ENCODE measurements around the gene PAPLN.

PAPLN gene

GRCh38 chr14:73248108-73248868, 11.0 kb downstream of the PAPLN start:
- no peaks in the 10 kb centered on the region for H3K9me3 Mint-ChIP-seq
- no peak overlapping the region for H3K4me3 Mint-ChIP-seq

GRCh38 chr14:73249108-73249507, 11.8 kb downstream of the PAPLN start:
- no peak overlapping the region for H3K4me3 Mint-ChIP-seq
- no peaks in the 10 kb centered on the region for H3K36me3 Mint-ChIP-seq (ENCODE audit: low read depth)
- no peaks in the 10 kb centered on the region for H3K9me3 Mint-ChIP-seq
- peaks cover 23% of the 10 kb centered on the region for H3K27me3 Mint-ChIP-seq
- no peak overlapping the region for H3K27ac Mint-ChIP-seq
- H3K4me1 Mint-ChIP-seq (ENCODE audit: low read depth): peaks cover 21% of the 10 kb centered on the region

More at GRCh38 chr14:73248108-73248868, 11.0 kb downstream of the PAPLN start:
- Mint-ChIP-seq H3K27ac (no peak overlapping the region), H3K27me3 (peaks cover 30% of the 10 kb centered on the region), H3K36me3 (ENCODE audit: low read depth) (no peaks in the 10 kb centered on the region), H3K4me1 (ENCODE audit: low read depth) (peaks cover 26% of the 10 kb centered on the region)

GRCh38 chr14:73249564-73250316, 12.4 kb downstream of the PAPLN start:
- Mint-ChIP-seq H3K4me3 (no peak overlapping the region), H3K27ac (no peak overlapping the region), H3K4me1 (ENCODE audit: low read depth) (peaks cover 21% of the 10 kb centered on the region), H3K27me3 (peaks cover 17% of the 10 kb centered on the region), H3K36me3 (ENCODE audit: low read depth) (no peaks in the 10 kb centered on the region), H3K9me3 (no peaks in the 10 kb centered on the region)

- H3K9me3 Mint-ChIP-seq: no peaks in the 10 kb centered on the region
- H3K4me3 Mint-ChIP-seq: no peak overlapping the region
- peaks cover 12% of the 10 kb centered on the region for H3K27me3 Mint-ChIP-seq
- H3K36me3 Mint-ChIP-seq (ENCODE audit: low read depth): no peaks in the 10 kb centered on the region
- H3K27ac Mint-ChIP-seq: no peak overlapping the region
- peaks cover 17% of the 10 kb centered on the region for H3K4me1 Mint-ChIP-seq (ENCODE audit: low read depth)
These were observed 13.0 kb downstream of the PAPLN start for GRCh38 chr14:73250317-73250713.

GRCh38 chr14:73250781-73251500, 13.6 kb downstream of the PAPLN start:
- H3K27ac Mint-ChIP-seq: no peak overlapping the region
- H3K4me3 Mint-ChIP-seq: no peak overlapping the region

GRCh38 chr14:73251516-73252215, 14.4 kb downstream of the PAPLN start:
- Mint-ChIP-seq H3K4me3 (no peak overlapping the region), H3K9me3 (no peaks in the 10 kb centered on the region), H3K36me3 (ENCODE audit: low read depth) (no peaks in the 10 kb centered on the region), H3K4me1 (ENCODE audit: low read depth) (peaks cover 13% of the 10 kb centered on the region), H3K27me3 (peaks cover 8% of the 10 kb centered on the region), H3K27ac (no peak overlapping the region)

More at GRCh38 chr14:73250781-73251500, 13.6 kb downstream of the PAPLN start:
- Mint-ChIP-seq H3K4me1 (ENCODE audit: low read depth) (peaks cover 17% of the 10 kb centered on the region), H3K36me3 (ENCODE audit: low read depth) (no peaks in the 10 kb centered on the region), H3K27me3 (peaks cover 11% of the 10 kb centered on the region), H3K9me3 (no peaks in the 10 kb centered on the region)

GRCh38 chr14:73252491-73253322, 15.4 kb downstream of the PAPLN start:
- Mint-ChIP-seq H3K27ac (no peak overlapping the region), H3K9me3 (no peaks in the 10 kb centered on the region), H3K36me3 (ENCODE audit: low read depth) (no peaks in the 10 kb centered on the region), H3K27me3 (no peaks in the 10 kb centered on the region), H3K4me3 (no peak overlapping the region), H3K4me1 (ENCODE audit: low read depth) (peaks cover 4% of the 10 kb centered on the region)

- Mint-ChIP-seq H3K27ac (no peak overlapping the region), H3K36me3 (ENCODE audit: low read depth) (no peaks in the 10 kb centered on the region), H3K4me1 (ENCODE audit: low read depth) (peaks cover 9% of the 10 kb centered on the region), H3K27me3 (no peaks in the 10 kb centered on the region), H3K4me3 (no peak overlapping the region), H3K9me3 (no peaks in the 10 kb centered on the region)
These were observed 16.0 kb downstream of the PAPLN start for GRCh38 chr14:73253323-73253610.

- Mint-ChIP-seq H3K36me3 (ENCODE audit: low read depth) (no peaks in the 10 kb centered on the region), H3K27me3 (no peaks in the 10 kb centered on the region), H3K4me1 (ENCODE audit: low read depth) (peaks cover 10% of the 10 kb centered on the region), H3K4me3 (no peak overlapping the region), H3K9me3 (no peaks in the 10 kb centered on the region), H3K27ac (no peak overlapping the region)
These were observed 16.4 kb downstream of the PAPLN start for GRCh38 chr14:73253721-73254120.

GRCh38 chr14:73254247-73255004, 17.1 kb downstream of the PAPLN start:
- H3K4me1 Mint-ChIP-seq (ENCODE audit: low read depth): peaks cover 6% of the 10 kb centered on the region
- no peak overlapping the region for H3K4me3 Mint-ChIP-seq
- no peaks in the 10 kb centered on the region for H3K27me3 Mint-ChIP-seq
- no peak overlapping the region for H3K27ac Mint-ChIP-seq
- no peaks in the 10 kb centered on the region for H3K36me3 Mint-ChIP-seq (ENCODE audit: low read depth)
- H3K9me3 Mint-ChIP-seq: no peaks in the 10 kb centered on the region

GRCh38 chr14:73255005-73255400, 17.7 kb downstream of the PAPLN start:
- H3K9me3 Mint-ChIP-seq: no peaks in the 10 kb centered on the region
- no peak overlapping the region for H3K4me3 Mint-ChIP-seq
- peaks cover 6% of the 10 kb centered on the region for H3K4me1 Mint-ChIP-seq (ENCODE audit: low read depth)
- no peak overlapping the region for H3K27ac Mint-ChIP-seq
- H3K27me3 Mint-ChIP-seq: no peaks in the 10 kb centered on the region
- no peaks in the 10 kb centered on the region for H3K36me3 Mint-ChIP-seq (ENCODE audit: low read depth)

GRCh38 chr14:73255693-73256225, 18.5 kb downstream of the PAPLN start:
- no peaks in the 10 kb centered on the region for H3K9me3 Mint-ChIP-seq
- peaks cover 6% of the 10 kb centered on the region for H3K4me1 Mint-ChIP-seq (ENCODE audit: low read depth)
- H3K36me3 Mint-ChIP-seq (ENCODE audit: low read depth): no peaks in the 10 kb centered on the region
- no peak overlapping the region for H3K27ac Mint-ChIP-seq
- no peaks in the 10 kb centered on the region for H3K27me3 Mint-ChIP-seq
- no peak overlapping the region for H3K4me3 Mint-ChIP-seq

- H3K4me1 Mint-ChIP-seq (ENCODE audit: low read depth): peaks cover 6% of the 10 kb centered on the region
- H3K4me3 Mint-ChIP-seq: no peak overlapping the region
- no peaks in the 10 kb centered on the region for H3K9me3 Mint-ChIP-seq
- H3K27me3 Mint-ChIP-seq: no peaks in the 10 kb centered on the region
- no peak overlapping the region for H3K27ac Mint-ChIP-seq
- no peaks in the 10 kb centered on the region for H3K36me3 Mint-ChIP-seq (ENCODE audit: low read depth)
These were observed 20.8 kb downstream of the PAPLN start for GRCh38 chr14:73258076-73258475.
